NCI-H146 (cell line): Measurements from ENCODE around the gene MARCHF3.
"Not testable (repeated sequence)": the region's sequence is repeated elsewhere in the genome, so short reads cannot be mapped to it uniquely, and the experiment has no call there.

Experiments
- DNase-seq: peaks from one replicate; lab custom pipeline; 2025; lab: John Stamatoyannopoulos, UW

The MARCHF3 gene

GRCh38 chr5:127011961-127012644 lies 18.3 kb downstream of the MARCHF3 start:
- no peak for DNase-seq

- no peak for DNase-seq
Measured at GRCh38 chr5:127011153-127011552, 19.2 kb downstream of the MARCHF3 start.

- no peak for DNase-seq
Measured at GRCh38 chr5:127010362-127010761, 20.0 kb downstream of the MARCHF3 start.

DNA sequence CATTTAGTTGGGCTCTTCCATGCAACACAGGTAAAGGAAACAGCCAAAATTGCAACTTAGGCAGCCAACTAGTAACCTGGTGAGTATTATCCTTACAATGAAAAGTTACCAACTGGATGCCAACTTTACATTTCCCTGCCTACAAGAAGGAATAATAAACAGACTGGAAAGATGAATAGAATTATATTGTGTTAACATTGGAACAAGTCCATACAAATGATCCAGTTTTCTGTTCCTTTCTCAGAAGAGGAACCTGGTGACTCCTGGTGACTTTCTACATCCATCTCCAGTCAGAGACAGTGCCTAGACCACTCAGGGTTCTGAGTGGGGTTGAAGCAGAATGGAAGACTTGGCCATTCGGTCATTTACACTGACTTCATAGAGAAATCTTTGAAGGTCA lies 20.6 kb downstream of the MARCHF3 start:
- DNase-seq = no peak

GRCh38 chr5:127008300-127008975 lies 21.9 kb downstream of the MARCHF3 start:
- no peak for DNase-seq

DNA sequence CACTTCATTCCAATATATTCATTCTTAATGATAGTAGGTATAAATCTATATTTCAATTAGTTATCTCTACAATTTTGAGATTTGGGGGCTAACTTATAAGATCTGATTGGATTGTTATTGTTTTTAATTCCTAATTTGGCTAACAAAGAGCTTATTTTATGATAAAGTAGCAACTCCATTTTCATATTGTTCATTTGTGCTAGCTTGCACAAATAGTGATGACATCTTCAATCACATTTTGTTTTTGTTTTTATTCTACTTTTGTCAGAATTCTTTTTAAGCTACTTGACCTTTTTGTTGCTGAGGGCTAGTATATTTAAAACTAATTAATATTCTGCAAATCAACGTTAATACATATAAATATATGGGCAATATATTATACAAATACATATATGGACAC lies 22.8 kb downstream of the MARCHF3 start:
- DNase-seq = no peak

DNA sequence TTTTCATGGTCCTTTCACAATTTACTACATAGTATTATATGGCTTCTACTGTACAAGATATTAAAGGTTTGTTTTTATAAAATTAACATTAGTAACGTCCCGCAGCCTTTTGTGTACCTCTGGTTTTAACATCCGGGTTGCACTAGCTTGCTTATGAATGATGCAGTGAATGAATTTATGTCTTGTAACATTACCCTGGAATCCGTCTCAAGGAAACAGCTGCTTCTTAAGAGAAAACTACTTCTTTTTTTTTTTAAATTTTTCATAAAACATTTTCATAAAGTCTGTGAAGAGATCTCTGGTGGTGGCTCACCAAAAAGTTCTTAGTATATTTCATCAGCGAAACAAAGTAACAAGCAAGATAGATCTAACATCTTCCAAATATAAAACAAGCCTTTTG lies 23.6 kb downstream of the MARCHF3 start:
- no peak for DNase-seq

GRCh38 chr5:127005282-127005681 lies 25.1 kb downstream of the MARCHF3 start:
- not testable (repeated sequence) for DNase-seq

DNA sequence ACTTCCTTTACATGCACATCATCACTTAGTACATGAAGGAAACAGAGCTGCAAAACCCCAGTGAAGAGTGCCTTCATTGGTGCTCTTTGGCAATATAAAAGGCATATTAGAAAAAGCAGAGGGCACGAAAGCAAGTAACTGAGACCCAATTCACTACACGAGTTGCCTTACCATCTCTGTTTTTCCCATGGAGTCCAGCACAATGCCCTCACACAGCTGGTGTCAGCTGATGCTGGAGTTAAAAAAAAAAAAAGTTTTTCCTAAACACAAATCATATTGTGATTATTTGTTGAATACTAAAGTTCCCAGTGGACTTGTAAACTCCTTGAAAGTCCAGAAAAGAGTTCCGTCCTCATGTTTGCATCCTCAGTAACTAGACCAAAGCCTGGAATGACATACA lies 25.6 kb downstream of the MARCHF3 start:
- DNase-seq = no peak

GRCh38 chr5:127003798-127004495 lies 26.4 kb downstream of the MARCHF3 start:
- DNase-seq = no peak

DNA sequence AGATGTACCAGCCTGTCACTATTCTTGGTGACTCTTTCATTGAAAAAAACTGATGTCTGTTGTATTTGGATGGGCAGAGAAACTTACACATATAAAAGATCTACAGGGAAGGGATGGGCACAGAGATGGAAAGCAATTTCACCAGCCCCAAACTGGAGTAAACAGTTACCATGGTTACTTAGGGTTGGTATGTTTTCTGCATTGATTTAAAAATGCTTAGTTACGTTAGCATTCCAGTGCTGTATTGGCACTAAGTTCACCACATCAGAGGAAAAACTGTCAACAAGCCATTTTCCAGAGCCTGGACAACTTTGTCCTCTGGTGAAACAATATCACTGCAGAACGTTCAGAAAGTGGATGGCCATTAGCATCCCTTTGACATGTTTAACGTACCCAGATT lies 28.0 kb downstream of the MARCHF3 start:
- no peak for DNase-seq

DNA sequence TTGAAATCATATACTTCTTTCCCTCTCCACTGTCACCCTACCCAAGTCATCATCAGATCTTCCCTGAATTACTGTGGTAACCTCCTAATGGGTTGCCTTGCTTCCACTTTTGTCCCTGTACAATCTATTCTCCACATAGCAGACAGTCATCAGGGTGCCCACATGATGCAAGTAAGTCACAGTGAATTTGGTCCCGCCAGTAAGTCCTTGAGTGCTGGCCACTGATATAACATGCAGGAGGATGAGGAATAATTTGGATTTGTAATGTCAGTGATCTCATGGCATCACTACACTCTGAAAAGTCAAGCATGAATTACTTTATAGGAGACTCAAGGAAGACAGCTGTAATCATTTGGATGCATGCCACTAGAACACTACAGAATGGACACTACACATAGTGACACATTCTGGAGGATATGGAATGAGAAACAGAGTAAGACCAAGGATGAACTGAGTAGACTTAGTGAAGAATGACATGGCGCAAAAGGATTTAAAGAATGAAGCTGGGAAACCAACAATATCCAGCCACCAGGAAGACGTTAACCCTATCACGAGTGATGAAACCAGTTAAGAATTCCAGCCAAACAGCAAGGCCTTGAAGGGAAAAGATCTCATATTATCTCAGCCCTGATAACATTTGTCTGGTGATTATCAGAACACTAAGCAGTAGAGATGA lies 28.6 kb downstream of the MARCHF3 start:
- DNase-seq = no peak

DNA sequence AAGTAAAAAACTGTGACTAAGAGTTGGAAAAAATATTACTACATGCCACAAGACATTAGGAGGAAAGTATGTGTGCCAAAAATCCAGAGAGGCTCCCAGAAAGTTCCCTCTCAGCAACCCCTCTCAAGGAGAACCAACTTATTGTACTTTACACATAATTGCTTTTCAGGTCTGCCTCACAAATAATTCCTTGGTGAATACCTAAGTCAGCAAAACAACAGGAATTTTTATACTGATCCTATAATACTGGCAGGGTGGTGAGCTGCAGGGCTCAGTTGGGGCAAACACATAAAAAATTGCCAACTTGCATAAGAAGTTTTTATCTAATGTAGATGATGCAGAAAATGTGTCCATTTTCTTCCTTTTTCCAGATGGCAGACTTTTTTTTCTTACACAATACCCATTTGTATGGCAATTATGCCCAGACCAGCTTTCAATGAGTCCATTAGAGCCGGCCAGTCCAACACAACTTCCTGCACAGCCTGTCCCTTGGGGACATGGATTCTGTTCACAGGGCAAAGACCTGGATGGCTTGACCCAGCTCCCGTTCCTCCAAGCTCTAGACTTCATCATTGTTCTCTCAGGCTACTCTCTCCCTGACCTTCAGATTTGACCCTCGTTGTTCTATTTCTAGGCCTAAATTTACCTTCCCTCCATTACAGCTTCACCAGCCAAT lies 31.3 kb downstream of the MARCHF3 start:
- DNase-seq = no peak

GRCh38 chr5:126998201-126998631 lies 32.1 kb downstream of the MARCHF3 start:
- no peak for DNase-seq

- DNase-seq = no peak
Measured at GRCh38 chr5:126995689-126996088, 34.7 kb downstream of the MARCHF3 start.

GRCh38 chr5:126995039-126995438 lies 35.3 kb downstream of the MARCHF3 start:
- DNase-seq = no peak

GRCh38 chr5:126994485-126994884 lies 35.9 kb downstream of the MARCHF3 start:
- DNase-seq = no peak

GRCh38 chr5:126988021-126988569 lies 42.3 kb downstream of the MARCHF3 start:
- no peak for DNase-seq

- DNase-seq = no peak
Measured at GRCh38 chr5:126987271-126987899, 43.0 kb downstream of the MARCHF3 start.

DNA sequence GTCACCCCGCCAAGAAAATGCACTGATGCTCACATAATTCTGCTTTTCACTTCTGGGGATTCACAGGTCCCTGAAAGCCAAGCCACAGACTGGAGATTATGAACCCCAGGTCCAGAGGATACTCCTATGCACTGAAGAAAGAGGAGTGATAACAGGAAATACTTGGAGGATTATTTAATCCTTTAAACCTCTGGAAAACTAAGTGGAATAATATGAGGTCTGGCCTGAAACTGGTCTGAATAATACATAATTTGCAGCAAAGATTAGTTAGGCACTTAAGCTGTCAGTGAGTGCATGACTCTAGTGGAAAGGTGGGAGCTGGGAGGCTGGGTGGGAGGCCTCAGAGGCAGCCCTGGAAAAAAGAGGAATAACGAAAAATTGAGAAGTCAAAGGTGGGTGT lies 45.7 kb downstream of the MARCHF3 start:
- no peak for DNase-seq

- DNase-seq = no peak
Measured at GRCh38 chr5:126983874-126984266, 46.5 kb downstream of the MARCHF3 start.
